GM23338 (cell line): ENCODE data around the gene SCLY.

Experiments
- CREB1 ChIP-seq: fragments of 250-450 bp; sonication (Bioruptor Pico); IDR thresholded peaks from 2 replicates; pipeline ENCODE4 v1.5.0; 2020; ENCODE audit warnings: low read depth, mild to moderate bottlenecking, moderate library complexity
- EZH2 ChIP-seq: fragments of 200-600 bp; sonication (generic); IDR thresholded peaks from one replicate; pipeline ENCODE4 v1.8.0; 2017; ENCODE audit warnings: antibody characterized with exemption, mild to moderate bottlenecking, low read depth; ENCODE audit not compliant: unreplicated experiment
- POLR2AphosphoS5 ChIP-seq: IDR thresholded peaks from 2 replicates; pipeline ENCODE4 v1.6.1; 2016; ENCODE audit warnings: antibody characterized with exemption, low read depth
- ZNF331 ChIP-seq: fragments of 250-450 bp; sonication (Bioruptor Pico); IDR thresholded peaks from 2 replicates; pipeline ENCODE4 v1.5.0; 2020; ENCODE audit warnings: low read depth, mild to moderate bottlenecking, moderate library complexity
- TF ChIP-seq, protein P1 (sequence below), 2 experiments: fragments of 200-600 bp in 1 of 2; sonication (generic) in 1 of 2; conservative IDR thresholded peaks; 2 replicates each; pipeline versions ENCODE4 v1.5.1 to v1.6.1; 2016 to 2017; ENCODE audit warnings: antibody characterized with exemption in 2 of 2, low read depth in 2 of 2, mild to moderate bottlenecking in 2 of 2, moderate library complexity in 1 of 2
- TF ChIP-seq, protein P2 (sequence below): IDR thresholded peaks from one replicate; pipeline ENCODE4 v1.6.1; 2018; ENCODE audit warnings: antibody characterized with exemption; ENCODE audit not compliant: unreplicated experiment
- TF ChIP-seq, protein P3 (sequence below): fragments of 250-450 bp; sonication (Bioruptor Pico); IDR thresholded peaks from 2 replicates; pipeline ENCODE4 v1.5.0; 2020; ENCODE audit warnings: mild to moderate bottlenecking, moderate library complexity
- TF ChIP-seq, protein P4 (sequence below): IDR thresholded peaks from 2 replicates; pipeline ENCODE4 v1.6.1; 2016; ENCODE audit warnings: antibody characterized with exemption

DNA sequence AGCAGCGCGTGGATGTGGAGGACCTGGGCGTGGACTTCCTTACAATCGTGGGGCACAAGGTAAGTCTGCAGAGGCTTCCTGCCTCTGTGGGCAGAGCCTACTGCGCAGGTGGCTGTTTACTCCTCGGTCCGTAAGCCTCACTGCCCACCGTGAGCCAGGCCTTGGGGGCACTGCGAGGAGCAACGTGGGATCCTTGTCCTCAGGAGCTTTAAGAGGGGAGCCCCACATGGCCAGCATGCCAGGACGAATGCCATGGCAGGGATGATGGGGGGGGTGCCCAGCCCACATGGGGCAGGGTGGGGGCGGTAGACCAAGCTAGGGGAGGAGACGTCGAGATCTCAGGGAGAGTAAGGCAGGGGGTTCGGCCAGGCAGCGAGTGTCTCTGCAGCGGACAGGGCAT, 21.4 kb downstream of the SCLY start:
- TF ChIP-seq, protein P1, sequence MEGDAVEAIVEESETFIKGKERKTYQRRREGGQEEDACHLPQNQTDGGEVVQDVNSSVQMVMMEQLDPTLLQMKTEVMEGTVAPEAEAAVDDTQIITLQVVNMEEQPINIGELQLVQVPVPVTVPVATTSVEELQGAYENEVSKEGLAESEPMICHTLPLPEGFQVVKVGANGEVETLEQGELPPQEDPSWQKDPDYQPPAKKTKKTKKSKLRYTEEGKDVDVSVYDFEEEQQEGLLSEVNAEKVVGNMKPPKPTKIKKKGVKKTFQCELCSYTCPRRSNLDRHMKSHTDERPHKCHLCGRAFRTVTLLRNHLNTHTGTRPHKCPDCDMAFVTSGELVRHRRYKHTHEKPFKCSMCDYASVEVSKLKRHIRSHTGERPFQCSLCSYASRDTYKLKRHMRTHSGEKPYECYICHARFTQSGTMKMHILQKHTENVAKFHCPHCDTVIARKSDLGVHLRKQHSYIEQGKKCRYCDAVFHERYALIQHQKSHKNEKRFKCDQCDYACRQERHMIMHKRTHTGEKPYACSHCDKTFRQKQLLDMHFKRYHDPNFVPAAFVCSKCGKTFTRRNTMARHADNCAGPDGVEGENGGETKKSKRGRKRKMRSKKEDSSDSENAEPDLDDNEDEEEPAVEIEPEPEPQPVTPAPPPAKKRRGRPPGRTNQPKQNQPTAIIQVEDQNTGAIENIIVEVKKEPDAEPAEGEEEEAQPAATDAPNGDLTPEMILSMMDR (conservative IDR thresholded peaks at IDR 0.05; ENCODE audit: low read depth in 2 of 2): no peak
- TF ChIP-seq POLR2AphosphoS5: no peak
- TF ChIP-seq, protein P2, sequence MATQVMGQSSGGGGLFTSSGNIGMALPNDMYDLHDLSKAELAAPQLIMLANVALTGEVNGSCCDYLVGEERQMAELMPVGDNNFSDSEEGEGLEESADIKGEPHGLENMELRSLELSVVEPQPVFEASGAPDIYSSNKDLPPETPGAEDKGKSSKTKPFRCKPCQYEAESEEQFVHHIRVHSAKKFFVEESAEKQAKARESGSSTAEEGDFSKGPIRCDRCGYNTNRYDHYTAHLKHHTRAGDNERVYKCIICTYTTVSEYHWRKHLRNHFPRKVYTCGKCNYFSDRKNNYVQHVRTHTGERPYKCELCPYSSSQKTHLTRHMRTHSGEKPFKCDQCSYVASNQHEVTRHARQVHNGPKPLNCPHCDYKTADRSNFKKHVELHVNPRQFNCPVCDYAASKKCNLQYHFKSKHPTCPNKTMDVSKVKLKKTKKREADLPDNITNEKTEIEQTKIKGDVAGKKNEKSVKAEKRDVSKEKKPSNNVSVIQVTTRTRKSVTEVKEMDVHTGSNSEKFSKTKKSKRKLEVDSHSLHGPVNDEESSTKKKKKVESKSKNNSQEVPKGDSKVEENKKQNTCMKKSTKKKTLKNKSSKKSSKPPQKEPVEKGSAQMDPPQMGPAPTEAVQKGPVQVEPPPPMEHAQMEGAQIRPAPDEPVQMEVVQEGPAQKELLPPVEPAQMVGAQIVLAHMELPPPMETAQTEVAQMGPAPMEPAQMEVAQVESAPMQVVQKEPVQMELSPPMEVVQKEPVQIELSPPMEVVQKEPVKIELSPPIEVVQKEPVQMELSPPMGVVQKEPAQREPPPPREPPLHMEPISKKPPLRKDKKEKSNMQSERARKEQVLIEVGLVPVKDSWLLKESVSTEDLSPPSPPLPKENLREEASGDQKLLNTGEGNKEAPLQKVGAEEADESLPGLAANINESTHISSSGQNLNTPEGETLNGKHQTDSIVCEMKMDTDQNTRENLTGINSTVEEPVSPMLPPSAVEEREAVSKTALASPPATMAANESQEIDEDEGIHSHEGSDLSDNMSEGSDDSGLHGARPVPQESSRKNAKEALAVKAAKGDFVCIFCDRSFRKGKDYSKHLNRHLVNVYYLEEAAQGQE: no peak
- no peak for TF ChIP-seq EZH2
- TF ChIP-seq ZNF331 (CRISPR knock-in tag): no peak
- TF ChIP-seq, protein P3, sequence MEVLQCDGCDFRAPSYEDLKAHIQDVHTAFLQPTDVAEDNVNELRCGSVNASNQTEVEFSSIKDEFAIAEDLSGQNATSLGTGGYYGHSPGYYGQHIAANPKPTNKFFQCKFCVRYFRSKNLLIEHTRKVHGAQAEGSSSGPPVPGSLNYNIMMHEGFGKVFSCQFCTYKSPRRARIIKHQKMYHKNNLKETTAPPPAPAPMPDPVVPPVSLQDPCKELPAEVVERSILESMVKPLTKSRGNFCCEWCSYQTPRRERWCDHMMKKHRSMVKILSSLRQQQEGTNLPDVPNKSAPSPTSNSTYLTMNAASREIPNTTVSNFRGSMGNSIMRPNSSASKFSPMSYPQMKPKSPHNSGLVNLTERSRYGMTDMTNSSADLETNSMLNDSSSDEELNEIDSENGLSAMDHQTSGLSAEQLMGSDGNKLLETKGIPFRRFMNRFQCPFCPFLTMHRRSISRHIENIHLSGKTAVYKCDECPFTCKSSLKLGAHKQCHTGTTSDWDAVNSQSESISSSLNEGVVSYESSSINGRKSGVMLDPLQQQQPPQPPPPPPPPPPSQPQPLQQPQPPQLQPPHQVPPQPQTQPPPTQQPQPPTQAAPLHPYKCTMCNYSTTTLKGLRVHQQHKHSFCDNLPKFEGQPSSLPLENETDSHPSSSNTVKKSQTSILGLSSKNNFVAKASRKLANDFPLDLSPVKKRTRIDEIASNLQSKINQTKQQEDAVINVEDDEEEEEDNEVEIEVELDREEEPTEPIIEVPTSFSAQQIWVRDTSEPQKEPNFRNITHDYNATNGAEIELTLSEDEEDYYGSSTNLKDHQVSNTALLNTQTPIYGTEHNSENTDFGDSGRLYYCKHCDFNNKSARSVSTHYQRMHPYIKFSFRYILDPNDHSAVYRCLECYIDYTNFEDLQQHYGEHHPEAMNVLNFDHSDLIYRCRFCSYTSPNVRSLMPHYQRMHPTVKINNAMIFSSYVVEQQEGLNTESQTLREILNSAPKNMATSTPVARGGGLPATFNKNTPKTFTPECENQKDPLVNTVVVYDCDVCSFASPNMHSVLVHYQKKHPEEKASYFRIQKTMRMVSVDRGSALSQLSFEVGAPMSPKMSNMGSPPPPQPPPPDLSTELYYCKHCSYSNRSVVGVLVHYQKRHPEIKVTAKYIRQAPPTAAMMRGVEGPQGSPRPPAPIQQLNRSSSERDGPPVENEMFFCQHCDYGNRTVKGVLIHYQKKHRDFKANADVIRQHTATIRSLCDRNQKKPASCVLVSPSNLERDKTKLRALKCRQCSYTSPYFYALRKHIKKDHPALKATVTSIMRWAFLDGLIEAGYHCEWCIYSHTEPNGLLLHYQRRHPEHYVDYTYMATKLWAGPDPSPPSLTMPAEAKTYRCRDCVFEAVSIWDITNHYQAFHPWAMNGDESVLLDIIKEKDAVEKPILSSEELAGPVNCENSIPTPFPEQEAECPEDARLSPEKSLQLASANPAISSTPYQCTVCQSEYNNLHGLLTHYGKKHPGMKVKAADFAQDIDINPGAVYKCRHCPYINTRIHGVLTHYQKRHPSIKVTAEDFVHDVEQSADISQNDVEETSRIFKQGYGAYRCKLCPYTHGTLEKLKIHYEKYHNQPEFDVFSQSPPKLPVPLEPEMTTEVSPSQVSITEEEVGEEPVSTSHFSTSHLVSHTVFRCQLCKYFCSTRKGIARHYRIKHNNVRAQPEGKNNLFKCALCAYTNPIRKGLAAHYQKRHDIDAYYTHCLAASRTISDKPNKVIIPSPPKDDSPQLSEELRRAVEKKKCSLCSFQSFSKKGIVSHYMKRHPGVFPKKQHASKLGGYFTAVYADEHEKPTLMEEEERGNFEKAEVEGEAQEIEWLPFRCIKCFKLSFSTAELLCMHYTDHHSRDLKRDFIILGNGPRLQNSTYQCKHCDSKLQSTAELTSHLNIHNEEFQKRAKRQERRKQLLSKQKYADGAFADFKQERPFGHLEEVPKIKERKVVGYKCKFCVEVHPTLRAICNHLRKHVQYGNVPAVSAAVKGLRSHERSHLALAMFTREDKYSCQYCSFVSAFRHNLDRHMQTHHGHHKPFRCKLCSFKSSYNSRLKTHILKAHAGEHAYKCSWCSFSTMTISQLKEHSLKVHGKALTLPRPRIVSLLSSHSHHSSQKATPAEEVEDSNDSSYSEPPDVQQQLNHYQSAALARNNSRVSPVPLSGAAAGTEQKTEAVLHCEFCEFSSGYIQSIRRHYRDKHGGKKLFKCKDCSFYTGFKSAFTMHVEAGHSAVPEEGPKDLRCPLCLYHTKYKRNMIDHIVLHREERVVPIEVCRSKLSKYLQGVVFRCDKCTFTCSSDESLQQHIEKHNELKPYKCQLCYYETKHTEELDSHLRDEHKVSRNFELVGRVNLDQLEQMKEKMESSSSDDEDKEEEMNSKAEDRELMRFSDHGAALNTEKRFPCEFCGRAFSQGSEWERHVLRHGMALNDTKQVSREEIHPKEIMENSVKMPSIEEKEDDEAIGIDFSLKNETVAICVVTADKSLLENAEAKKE (CRISPR knock-in tag): no peak
- TF ChIP-seq, protein P4, sequence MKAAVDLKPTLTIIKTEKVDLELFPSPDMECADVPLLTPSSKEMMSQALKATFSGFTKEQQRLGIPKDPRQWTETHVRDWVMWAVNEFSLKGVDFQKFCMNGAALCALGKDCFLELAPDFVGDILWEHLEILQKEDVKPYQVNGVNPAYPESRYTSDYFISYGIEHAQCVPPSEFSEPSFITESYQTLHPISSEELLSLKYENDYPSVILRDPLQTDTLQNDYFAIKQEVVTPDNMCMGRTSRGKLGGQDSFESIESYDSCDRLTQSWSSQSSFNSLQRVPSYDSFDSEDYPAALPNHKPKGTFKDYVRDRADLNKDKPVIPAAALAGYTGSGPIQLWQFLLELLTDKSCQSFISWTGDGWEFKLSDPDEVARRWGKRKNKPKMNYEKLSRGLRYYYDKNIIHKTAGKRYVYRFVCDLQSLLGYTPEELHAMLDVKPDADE: no peak
- TF ChIP-seq CREB1 (CRISPR knock-in tag): no peak
